ENCODE measurements around the gene CBY2.
"Not testable (repeated sequence)": the region's sequence is repeated elsewhere in the genome, so short reads cannot be mapped to it uniquely, and the experiment has no call there.

Gene CBY2

DNA sequence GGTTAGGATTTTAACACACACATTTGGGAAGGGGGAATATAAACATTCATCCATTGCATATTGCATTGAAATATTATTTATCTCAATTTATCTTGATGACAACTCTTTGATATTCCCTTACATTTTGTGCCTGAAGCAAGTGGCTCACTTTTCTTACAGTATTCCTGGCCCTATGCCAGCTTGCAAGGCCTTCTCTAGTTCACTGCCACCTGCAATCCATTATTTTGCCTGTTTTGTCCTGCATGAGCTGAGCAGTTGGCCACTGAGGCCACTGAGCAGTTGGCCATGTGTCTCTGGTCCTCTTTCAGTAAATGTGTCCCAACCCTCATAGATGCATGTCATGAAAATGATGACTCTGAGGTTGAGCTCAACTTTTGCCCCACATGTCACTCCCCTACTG is 49.8 kb downstream of the CBY2 start:
- Histone ChIP-seq H3K4me3 (ENCODE audit: low read length) (no peak overlapping the region), H3K9ac (ENCODE audit: low read depth, low read length) (no peak overlapping the region), H3K36me3 (ENCODE audit: insufficient read depth, low read depth, low read length) (no peaks in the 10 kb centered on the region), H3K9me3 (ENCODE audit: insufficient read depth, low read depth, low read length) (no peaks in the 10 kb centered on the region), H3K4me1 (ENCODE audit: insufficient read depth, low read length) (0 out of 2 replicates have a peak, but pooled peaks cover 6% of the 10 kb centered on the region), H3K27me3 (ENCODE audit: insufficient read depth, low read length) (no peaks in the 10 kb centered on the region), H3K27ac (ENCODE audit: low read length) (no peak overlapping the region)

DNA sequence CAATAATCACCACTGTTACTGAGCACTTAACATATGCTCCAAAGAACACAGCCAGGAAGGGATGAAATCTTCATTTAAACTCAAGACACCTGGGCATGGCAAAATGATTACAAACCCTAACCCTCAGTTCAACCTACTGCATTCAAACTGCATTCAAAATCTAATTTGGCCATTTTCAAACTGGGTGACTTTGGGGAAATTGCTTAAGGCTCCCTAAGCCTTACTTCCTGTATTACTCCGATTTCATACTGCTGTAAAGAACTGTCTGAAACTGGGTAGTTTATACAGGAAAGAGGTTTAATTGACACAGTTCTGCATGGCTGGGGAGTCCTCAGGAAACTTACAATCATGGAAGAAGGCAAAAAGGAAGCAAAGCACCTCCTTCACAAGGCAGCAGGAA is 50.4 kb downstream of the CBY2 start:
- no peak overlapping the region for H3K9ac ChIP-seq (ENCODE audit: low read depth, low read length)
- no peaks in the 10 kb centered on the region for H3K27me3 ChIP-seq (ENCODE audit: insufficient read depth, low read length)
- H3K36me3 ChIP-seq (ENCODE audit: insufficient read depth, low read depth, low read length), result no peaks in the 10 kb centered on the region
- H3K4me1 ChIP-seq (ENCODE audit: insufficient read depth, low read length), result 0 out of 2 replicates have a peak, but pooled peaks cover 6% of the 10 kb centered on the region
- H3K27ac ChIP-seq (ENCODE audit: low read length), result no peak overlapping the region
- peaks cover 5% of the 10 kb centered on the region; the same call in 1 of the 2 replicates for H3K9me3 ChIP-seq (ENCODE audit: insufficient read depth, low read depth, low read length)
- H3K4me3 ChIP-seq (ENCODE audit: low read length), result no peak overlapping the region

DNA sequence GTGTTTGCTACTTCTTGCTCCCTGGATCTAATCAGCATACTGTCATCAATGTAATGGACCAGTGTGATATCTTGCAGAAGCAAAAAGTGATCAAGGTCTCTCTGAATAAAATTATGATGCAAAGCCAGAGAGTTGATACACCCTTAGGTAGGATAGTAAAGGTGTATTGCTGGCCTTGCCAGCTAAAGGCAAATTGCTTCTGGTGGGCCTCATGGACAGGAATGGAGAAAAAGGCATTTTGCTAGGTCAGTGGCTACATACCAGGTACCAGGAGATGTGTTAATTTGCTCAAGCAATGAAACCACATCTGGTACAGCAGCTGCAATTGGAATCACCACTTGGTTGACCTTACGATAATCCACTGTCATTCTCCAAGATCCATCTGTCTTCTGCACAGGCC is 54.4 kb downstream of the CBY2 start:
- H3K4me1 ChIP-seq (ENCODE audit: insufficient read depth, low read length); H3K9ac ChIP-seq (ENCODE audit: low read depth, low read length); H3K4me3 ChIP-seq (ENCODE audit: low read length); H3K27me3 ChIP-seq (ENCODE audit: insufficient read depth, low read length); H3K27ac ChIP-seq (ENCODE audit: low read length); H3K36me3 ChIP-seq (ENCODE audit: insufficient read depth, low read depth, low read length); H3K9me3 ChIP-seq (ENCODE audit: insufficient read depth, low read depth, low read length): not testable (repeated sequence)

DNA sequence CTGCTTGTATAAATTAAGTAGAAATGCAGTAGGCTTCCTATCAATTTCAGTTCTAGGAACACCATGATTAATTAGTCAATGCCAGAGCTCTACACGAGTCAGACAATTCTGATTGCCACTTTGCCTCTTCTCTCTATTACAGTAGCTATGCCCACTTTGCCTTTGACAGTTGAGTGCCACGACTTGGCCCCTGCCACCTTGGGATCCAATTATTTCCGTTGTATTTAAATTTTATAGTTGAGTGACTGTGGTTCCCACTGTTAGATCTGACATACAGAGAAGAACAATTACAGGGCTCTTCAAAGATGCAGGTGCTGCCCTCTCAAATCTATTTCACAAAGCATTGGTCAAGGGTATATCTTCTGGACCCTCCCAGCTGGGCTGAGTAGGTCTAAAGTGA is 55.5 kb downstream of the CBY2 start:
- H3K36me3 ChIP-seq (ENCODE audit: insufficient read depth, low read depth, low read length); H3K9me3 ChIP-seq (ENCODE audit: insufficient read depth, low read depth, low read length); H3K4me3 ChIP-seq (ENCODE audit: low read length); H3K9ac ChIP-seq (ENCODE audit: low read depth, low read length); H3K27me3 ChIP-seq (ENCODE audit: insufficient read depth, low read length); H3K27ac ChIP-seq (ENCODE audit: low read length); H3K4me1 ChIP-seq (ENCODE audit: insufficient read depth, low read length): not testable (repeated sequence)

DNA sequence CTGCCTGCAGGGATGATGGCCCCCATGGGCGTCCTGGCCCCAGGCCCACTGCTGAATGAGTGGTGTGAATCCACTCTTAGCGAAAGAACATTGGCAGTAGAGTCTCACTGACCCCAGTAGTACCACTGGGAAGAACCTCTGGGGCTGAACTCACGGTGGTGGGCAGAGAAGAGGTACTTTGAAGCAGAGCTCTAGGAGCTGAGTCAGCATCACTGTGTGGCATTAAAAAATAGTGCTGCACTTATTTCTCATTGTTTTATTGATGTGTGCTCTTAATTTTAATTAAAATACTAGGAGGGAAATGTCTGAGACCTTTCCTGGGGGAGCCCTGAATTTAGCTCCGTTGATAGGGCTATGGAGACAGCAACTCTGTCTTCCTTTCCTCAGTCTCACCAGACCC is 61.3 kb downstream of the CBY2 start:
- Histone ChIP-seq H3K27ac (ENCODE audit: low read length) (no peak overlapping the region), H3K27me3 (ENCODE audit: insufficient read depth, low read length) (no peaks in the 10 kb centered on the region), H3K9ac (ENCODE audit: low read depth, low read length) (no peak overlapping the region), H3K4me1 (ENCODE audit: insufficient read depth, low read length) (peaks cover 5% of the 10 kb centered on the region; the same call in 1 of the 2 replicates), H3K4me3 (ENCODE audit: low read length) (no peak overlapping the region), H3K9me3 (ENCODE audit: insufficient read depth, low read depth, low read length) (no peaks in the 10 kb centered on the region), H3K36me3 (ENCODE audit: insufficient read depth, low read depth, low read length) (no peaks in the 10 kb centered on the region)
